ENCODE results near the gene PCDHGB3. TPM values are rescaled to one million over a fixed set of nuclear protein-coding genes. Genes with fewer than 3 reads are reported as not detected.
"Not testable (repeated sequence)": the region's sequence is repeated elsewhere in the genome, so short reads cannot be mapped to it uniquely, and the experiment has no call there.

The PCDHGB3 gene
- total RNA-seq, 1 experiment from 2014 or later = 0.49 TPM

- H3K36me3 ChIP-seq (ENCODE audit: control insufficient read depth, insufficient read depth, low read length); DNase-seq (ENCODE audit: low read depth, low spot score); POLR2A ChIA-PET; in situ Hi-C loops (cut with HindIII; ENCODE audit: low pct_unique_long_range_greater_than_20kb, low sequenced_read_pairs); intact Hi-C loops (cut with micrococcal nuclease; ENCODE audit: unreplicated experiment); H3K9me3 ChIP-seq (ENCODE audit: control insufficient read depth, insufficient read depth, low read depth, low read length); H3K4me3 ChIP-seq (ENCODE audit: low read depth in 2 of 2, low read length in 2 of 2); H3K4me1 ChIP-seq (ENCODE audit: control insufficient read depth, insufficient read depth, low read length); ATAC-seq; CTCF ChIA-PET; BruUV-seq (replicated peaks); H3K27ac ChIP-seq (ENCODE audit: low read length); H3K27me3 ChIP-seq (ENCODE audit: control insufficient read depth, insufficient read depth, low read length): not testable (repeated sequence)
- TF ChIP-seq, protein P1, sequence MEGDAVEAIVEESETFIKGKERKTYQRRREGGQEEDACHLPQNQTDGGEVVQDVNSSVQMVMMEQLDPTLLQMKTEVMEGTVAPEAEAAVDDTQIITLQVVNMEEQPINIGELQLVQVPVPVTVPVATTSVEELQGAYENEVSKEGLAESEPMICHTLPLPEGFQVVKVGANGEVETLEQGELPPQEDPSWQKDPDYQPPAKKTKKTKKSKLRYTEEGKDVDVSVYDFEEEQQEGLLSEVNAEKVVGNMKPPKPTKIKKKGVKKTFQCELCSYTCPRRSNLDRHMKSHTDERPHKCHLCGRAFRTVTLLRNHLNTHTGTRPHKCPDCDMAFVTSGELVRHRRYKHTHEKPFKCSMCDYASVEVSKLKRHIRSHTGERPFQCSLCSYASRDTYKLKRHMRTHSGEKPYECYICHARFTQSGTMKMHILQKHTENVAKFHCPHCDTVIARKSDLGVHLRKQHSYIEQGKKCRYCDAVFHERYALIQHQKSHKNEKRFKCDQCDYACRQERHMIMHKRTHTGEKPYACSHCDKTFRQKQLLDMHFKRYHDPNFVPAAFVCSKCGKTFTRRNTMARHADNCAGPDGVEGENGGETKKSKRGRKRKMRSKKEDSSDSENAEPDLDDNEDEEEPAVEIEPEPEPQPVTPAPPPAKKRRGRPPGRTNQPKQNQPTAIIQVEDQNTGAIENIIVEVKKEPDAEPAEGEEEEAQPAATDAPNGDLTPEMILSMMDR (IDR thresholded peaks at IDR 0.05) = peak; percentile 32
Measured at GRCh38 chr5:141397756-141398551, 27.9 kb downstream of the PCDHGB3 start, which contains the start of gene PCDHGB5. Gene PCDHGB5, plus strand, starts transcription at chr5:141397947. Its CDS starts 181 bp downstream, at chr5:141398128.

DNA sequence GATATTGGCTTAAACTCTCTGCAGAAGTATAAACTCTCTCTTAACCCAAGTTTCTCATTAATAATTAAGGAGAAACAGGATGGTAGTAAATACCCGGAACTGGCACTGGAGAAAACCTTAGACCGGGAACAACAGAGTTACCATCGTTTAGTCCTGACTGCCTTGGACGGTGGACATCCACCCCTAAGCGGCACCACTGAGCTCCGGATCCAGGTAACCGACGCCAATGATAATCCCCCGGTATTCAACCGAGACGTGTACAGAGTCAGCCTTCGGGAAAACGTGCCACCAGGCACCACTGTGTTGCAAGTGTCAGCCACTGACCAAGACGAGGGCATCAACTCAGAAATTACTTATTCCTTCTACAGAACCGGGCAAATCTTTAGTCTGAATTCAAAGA, 28.6 kb downstream of the PCDHGB3 start:
- Histone ChIP-seq H3K36me3 (ENCODE audit: control insufficient read depth, insufficient read depth, low read length) (no peaks in the 10 kb centered on the region), H3K4me3 (ENCODE audit: low read depth in 2 of 2, low read length in 2 of 2) (no peak overlapping the region), H3K4me1 (ENCODE audit: control insufficient read depth, insufficient read depth, low read length) (no peaks in the 10 kb centered on the region), H3K9me3 (ENCODE audit: control insufficient read depth, insufficient read depth, low read depth, low read length) (no peaks in the 10 kb centered on the region), H3K27ac (ENCODE audit: low read length) (no peak overlapping the region), H3K27me3 (ENCODE audit: control insufficient read depth, insufficient read depth, low read length) (no peaks in the 10 kb centered on the region; the same call in 1 of the 2 replicates)
- intact Hi-C loops (cut with micrococcal nuclease; ENCODE audit: unreplicated experiment) (no loop called here), in situ Hi-C loops (cut with HindIII; ENCODE audit: low pct_unique_long_range_greater_than_20kb, low sequenced_read_pairs) (no loop called here)
- ATAC-seq (no peak), DNase-seq (ENCODE audit: low read depth, low spot score) (no peak)
- CTCF ChIA-PET = no interaction called here
- no TSS peak for BruUV-seq (replicated peaks)
- no peak for TF ChIP-seq POLR2AphosphoS5 (IDR thresholded peaks at IDR 0.05; ENCODE audit: low read depth, low read length)
- TF ChIP-seq, protein P1 (IDR thresholded peaks at IDR 0.05) = no peak
- TF ChIP-seq, protein P2, sequence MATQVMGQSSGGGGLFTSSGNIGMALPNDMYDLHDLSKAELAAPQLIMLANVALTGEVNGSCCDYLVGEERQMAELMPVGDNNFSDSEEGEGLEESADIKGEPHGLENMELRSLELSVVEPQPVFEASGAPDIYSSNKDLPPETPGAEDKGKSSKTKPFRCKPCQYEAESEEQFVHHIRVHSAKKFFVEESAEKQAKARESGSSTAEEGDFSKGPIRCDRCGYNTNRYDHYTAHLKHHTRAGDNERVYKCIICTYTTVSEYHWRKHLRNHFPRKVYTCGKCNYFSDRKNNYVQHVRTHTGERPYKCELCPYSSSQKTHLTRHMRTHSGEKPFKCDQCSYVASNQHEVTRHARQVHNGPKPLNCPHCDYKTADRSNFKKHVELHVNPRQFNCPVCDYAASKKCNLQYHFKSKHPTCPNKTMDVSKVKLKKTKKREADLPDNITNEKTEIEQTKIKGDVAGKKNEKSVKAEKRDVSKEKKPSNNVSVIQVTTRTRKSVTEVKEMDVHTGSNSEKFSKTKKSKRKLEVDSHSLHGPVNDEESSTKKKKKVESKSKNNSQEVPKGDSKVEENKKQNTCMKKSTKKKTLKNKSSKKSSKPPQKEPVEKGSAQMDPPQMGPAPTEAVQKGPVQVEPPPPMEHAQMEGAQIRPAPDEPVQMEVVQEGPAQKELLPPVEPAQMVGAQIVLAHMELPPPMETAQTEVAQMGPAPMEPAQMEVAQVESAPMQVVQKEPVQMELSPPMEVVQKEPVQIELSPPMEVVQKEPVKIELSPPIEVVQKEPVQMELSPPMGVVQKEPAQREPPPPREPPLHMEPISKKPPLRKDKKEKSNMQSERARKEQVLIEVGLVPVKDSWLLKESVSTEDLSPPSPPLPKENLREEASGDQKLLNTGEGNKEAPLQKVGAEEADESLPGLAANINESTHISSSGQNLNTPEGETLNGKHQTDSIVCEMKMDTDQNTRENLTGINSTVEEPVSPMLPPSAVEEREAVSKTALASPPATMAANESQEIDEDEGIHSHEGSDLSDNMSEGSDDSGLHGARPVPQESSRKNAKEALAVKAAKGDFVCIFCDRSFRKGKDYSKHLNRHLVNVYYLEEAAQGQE (IDR thresholded peaks at IDR 0.05; ENCODE audit: insufficient read depth in 1 of 2, low read depth in 2 of 2, low read length in 1 of 2) = no peak
- TF ChIP-seq SIN3A (IDR thresholded peaks at IDR 0.05; ENCODE audit: borderline replicate concordance, insufficient read depth, low read depth, low read length) = no peak
- TF ChIP-seq TCF7L2 (IDR thresholded peaks at IDR 0.05; ENCODE audit: low read depth, low read length) = no peak
- POLR2A ChIA-PET = no interaction called here
